C1 segment of cervical spinal cord (tissue), 14 donors: ENCODE results near the gene HOXB3.

Experiments used
- DNase-seq, 14 donors: peaks; one replicate each; lab custom pipeline; 2025; lab: John Stamatoyannopoulos, UW

HOXB3 gene

DNA sequence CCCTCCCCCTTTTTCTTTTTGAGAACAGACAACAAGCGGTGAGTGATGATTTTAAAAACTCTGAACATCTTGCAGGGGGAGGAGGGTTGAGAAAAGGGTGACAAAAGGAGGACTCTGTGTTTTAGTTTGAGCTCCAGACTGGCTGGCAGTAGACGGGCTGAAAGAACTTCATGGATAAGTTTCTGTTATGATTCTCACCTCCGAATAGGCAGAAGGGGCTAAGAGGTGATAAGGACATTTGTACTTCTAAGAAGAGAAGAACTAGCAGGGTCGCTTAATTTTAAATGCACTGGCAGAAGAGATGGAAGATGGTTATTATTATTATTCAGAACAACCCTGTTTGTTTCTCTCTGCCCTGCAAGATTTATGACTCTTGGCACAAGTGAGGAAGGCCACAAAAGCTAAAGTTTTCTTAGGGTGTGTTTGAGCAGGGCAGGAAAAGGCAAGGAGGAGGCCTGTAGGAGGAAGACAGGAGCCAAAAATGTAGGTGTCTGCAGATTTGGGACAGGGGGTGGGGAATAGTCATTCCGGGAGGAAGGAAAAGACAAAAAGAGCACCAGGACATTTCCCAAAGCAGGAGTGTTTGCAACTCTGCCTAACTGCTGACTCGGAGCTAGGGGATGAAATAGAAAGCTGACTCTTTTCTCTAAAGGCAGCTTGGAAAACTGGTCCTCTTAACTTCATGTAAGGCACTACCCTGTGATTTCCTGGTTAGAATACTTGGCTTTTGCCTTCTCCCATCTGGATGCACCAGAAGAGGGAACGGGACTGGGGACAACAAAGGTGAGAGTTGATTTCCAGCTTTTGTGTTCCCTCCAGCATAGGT, 33.3 kb downstream of the HOXB3 start:
- DNase-seq = no peak

DNA sequence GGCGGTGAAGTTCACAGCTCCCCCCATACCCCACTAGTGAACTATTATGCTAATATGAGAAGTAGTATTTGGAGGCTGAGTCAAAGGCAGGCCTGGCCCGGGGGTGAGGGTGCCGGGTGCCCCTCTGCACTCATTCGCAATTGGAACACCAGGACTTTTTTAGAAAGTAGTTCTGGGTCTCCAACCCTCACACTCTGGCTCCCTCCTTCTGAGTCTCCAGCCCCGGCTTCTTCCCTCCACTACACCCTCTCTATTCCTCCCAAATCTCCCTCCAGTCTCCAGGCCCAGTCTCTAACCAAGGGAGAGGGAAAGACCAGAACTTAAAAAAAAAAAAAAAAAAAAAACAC, 33.8 kb downstream of the HOXB3 start:
- no peak for DNase-seq

DNA sequence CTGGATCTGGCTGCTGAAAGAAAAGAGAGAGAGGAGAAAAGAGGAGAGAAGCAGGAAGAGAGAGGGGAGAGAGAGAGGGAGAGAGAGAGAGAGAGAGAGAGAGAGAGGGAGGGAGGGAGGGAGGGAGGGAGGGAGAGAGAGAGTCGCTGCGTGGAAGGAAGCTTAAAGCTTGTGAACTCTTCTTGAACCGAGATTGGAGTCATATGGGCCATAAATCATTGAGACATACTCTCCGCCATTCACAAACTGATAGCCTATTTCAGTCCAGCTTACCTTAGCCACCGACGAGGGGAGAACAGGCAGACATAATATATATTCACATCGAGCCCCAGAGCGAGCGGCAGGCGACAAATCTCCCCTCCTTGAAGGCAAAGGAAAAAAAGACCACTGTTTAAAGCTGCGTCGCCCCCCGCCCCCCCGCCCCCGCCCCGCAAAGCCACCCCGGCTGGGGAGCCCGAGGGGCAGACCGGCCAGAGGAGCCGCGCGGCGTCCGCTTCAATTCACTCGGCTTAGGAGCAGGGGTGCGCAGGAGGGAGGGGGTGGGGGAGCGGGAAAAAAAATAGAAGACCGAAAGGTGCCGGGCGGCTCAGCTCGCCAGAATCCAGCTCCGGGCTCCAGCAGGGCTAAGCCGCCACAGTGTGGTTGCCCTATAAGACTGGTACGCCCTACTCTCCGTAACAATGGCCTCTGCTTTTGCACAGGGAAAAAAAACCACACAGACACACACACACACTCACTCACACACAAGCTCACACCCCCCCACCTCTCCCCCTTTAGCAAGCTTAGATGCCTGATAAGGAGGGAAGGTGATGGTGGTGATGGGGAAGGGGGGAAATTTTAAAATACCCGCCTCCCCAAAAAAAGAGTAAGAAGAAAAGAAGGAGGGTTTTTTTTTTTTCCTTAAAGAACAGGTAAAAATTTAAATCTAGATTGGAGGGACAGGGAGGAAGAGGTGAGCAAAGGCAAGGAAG, 34.5 kb downstream of the HOXB3 start:
- DNase-seq = no peak

DNA sequence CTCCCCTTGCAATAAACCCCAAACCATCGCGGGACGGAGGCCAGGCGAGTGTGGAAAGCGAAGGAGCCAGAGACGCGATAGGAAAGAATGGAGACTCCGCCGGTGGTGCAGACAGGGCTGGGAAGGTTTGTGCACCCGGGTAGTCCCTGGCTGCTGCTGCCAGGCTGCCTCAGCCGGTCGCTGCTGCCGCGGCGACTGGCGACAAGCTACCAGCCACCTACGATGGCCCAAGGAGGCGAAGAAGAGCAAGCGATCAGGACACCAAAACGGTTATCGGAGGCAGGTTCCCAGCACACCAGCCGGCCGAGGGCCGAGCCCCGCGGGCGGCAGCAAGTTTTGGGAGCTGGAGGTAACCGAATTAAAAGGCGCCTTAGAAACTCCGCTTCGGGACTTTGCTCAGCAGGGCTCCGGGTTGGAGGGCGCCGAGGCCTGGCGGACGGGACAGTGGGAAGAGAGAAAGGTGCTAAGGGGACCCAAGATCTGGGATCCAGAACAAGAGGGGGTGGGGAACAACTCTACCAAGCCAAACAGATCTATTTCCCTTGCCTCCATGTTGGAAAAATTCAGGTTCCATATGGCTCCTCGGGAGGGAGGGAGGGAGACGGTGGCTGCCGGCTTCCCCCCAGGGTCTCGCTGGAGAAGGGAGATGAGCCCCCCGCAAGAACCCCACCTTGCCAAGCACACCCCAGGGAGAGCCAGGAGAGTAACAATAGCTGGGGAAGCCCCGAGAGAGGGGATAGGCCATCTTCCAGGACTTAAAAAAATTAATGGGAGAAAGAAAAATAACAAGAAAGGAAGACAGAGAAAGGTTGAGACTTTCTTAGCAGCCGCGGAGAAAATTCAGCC, 35.4 kb downstream of the HOXB3 start:
- DNase-seq = no peak

DNA sequence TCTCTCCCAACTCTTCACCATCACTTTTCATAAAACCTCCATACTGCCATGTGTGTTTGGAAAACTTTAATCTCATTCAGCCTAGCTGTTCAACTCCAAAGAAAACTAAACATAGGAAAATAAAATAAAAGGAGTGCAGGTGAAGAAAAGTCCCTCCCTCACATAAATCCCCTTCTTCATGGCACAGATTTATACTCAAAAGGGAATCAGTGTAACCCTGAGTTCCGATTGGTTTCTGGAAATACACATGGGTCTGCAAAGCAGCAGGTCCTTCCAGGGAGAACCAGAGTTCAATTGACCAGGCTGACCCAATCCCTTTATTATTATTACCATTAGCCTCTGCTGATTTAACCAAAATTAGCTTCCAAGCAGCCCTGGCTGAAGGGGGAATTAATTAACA, 36.2 kb downstream of the HOXB3 start:
- no peak for DNase-seq

DNA sequence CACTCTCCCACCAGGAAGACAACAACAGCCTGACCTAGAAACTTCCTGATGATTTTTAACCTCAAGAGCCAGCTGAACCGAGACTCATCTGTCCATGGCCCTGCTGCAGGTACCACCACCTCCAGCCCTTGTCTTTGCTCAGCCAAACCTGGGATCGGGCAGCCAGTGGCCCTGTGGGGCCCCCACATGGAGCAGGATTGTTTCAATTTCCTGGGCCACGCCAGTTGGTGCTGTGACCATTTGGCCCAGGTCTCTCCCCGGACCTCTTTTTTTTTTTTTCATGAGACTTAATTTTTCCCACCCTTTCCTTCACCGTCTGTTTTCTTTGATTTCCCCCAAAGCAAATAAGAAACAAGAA, 36.9 kb downstream of the HOXB3 start:
- no peak for DNase-seq

DNA sequence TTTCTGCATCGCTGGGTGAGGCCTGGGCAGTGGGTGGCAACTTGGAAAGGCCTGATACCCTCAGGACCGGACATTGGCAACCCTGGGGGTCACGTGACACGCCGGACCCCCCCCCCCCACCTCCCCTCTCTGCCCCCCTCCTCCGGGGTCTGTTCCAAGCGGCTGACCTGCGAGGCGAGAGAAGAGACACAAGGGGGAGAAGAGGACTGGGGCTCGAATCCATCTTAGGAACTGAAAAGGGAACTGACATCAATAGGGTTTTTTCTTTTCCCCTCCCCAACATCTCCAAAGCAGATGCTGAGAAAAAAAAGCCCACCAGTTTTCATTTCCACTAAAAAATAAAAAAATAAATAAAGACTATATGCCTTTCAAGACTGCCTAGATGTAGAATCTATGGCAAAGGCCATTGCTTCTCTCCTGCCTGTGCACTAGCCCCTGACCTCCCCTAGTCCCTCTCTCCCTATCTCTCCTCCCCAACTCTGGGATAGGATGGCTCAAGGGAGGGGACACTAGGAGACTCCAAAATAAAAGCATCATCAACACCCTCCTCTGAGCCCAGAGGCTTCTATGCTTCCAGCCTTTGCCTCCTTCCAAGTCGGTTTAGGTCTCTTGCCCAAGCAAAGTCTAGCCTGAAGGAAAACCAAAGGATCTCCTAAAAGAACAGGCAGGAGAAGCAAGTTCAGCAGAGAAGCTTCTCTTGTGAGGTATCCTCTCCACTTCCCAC, 37.4 kb downstream of the HOXB3 start:
- DNase-seq = peak in 3 of 14 donors; percentile 29 to 54 (median 47)

DNA sequence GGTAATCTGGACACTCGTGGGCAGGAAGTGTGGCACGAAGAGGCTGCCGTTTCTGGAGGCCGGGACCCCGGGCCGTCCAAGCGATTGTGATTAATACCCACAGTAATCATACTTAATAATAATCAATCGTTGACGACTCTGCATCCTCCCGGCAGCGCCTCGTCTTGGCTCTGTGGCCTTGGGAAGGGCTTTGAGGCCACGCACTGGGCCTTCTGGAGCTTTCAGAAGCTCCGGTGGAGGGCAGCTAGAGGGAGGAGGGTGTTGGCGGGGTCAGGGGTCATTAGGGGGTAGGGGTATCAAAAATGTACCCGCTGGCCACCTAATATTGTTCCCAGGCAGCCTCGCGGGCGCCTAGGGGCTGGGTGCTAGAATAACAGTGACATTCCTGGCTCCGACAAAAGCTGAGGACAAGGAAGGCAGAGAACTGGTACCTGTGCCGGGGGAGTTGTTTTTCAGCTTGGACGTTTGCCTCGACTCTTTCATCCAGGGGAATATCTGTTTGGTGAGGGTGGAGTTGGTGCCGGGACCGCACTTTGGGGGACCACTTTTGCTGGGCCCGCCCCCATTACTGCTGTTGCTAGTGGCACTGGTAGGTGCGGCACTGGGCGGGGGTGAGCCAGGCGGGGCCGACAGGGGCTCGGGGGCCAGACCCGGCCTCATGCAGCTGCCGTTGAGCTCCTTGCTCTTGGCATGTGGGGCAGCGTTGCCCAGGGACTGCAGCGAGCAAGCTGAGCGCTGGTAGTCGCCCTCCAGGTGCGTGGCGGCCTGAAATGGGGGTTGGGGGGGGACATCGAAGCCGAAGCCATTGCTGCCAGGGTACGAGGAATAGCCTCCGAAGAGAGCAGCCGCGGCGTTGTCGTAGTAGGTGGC, 38.2 kb downstream of the HOXB3 start:
- DNase-seq = no peak

DNA sequence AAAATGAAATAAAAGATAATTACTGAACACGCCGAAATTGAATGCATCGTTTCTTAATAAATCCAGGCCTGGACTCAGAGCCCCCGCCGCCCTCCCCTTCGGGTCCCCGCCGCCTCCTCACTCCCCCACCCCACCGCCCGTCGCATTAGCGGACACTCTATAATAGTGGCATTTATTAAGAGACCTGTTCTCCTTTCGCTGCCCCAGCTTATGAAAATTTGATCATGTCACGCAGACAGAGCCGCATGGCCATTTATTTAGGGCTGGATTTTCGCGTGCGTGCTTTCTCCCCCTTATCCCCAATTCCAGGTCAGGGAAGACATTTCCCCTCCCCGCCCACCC, 38.9 kb downstream of the HOXB3 start:
- no peak for DNase-seq

DNA sequence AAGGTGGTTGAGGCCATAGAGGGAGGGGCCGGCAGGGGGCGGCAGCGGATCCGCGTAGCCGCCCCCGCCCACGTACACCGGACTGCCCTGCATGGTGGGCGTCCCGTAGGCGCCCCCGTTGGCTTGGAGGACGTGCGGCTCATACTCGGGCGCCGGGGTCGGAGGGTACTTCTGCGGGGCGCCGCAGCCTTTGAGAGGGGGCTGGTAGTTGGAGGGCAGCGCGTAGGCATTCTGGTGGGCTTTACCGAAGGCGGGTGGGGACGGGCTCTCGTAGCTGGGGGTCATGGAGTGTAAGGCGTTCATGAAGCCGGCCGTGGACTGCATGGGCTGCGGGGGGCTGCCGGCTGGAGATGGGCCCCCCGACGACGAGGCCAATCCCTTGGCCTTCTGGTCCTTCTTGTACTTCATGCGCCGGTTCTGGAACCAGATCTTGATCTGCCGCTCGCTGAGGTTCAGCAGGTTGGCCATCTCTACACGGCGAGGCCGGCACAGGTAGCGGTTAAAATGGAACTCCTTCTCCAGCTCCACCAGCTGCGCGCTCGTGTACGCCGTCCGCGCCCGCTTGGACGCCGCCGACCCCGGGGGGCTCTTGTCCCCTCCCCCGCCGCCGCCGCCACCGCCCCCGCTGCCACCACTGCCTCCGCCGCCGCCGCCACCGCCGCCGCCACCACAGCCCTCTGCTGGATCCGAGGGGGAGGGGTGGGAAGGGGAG, 39.4 kb downstream of the HOXB3 start:
- DNase-seq = no peak

DNA sequence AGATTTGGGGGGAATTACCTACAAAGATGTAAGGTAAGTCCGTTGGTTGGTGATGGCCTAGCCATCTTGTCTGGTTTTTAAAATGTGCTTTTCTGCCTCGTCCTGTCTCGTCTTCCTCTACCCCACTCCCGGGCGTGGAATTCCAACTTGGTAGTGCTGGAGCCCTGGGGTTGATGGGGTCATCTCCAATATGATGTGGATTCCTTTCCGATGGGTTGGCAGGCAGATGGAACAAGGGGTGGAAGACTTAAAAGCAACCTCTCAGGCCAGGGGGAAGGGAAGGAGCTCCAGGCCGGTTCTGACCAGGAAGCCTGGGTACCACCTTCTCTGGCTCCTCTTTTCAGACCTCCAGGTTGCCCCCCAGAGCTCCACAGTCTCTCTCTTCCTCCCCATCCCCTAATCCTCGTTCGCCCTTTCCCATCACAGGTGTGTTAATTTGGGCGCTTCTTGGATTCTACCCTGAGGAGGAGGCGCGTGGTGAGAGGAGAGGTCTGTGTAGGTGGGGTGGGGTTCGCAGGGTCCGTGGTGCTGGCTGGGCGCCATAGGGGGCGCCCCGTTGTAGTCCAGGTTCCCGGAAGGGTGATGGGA, 40.0 kb downstream of the HOXB3 start:
- no peak for DNase-seq

DNA sequence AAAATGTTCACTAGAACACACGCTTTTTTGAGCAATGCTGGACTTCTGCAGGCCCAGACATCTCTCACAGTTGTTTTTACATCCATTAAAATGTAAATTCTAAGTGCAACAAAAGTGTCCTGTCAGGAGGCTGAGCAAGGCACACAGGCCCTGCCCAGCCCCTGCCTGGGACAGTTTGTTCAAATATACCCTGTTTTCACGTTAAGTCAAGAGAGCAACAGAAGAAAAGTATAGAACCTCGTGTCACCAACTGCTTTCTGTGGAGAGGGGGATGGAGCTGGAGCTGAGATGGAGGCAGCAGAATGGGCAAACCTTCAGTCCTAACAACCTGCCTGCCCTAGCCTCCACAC, 40.8 kb downstream of the HOXB3 start:
- DNase-seq = no peak

DNA sequence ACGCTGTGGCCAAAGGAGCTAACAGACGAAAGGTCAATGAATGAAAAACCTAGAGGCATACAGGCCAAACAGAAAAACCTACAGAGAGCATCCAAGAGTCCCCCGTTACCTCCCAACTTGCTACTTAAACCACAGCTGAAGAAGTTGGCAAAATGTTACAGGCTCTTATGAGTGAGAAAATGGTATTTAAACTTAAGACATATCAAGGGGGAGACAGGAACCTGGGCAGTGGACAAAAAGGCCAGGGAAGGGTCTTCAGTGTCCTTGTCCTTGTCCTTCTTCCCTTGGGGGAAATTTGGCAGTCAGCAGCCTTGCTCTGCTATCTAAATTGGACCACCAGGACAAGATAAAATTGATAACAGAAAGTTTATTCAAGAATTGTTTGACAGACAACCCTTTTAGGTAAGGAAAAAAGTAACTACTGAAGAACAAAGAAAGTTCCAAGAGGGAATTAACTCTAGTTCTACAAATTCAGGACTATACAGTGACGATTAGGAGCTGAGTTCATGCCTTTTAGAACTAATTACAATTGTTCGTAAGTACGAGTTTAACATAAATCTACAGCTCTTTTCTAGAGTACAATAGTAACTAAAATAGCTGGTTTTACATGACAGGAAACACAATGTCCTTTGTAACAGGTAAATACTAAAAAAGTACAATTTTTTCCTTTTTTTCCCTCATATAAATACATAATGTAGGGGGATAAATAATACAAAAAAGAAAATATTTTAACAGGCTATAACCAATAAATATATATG, 41.3 kb downstream of the HOXB3 start:
- DNase-seq = no peak

DNA sequence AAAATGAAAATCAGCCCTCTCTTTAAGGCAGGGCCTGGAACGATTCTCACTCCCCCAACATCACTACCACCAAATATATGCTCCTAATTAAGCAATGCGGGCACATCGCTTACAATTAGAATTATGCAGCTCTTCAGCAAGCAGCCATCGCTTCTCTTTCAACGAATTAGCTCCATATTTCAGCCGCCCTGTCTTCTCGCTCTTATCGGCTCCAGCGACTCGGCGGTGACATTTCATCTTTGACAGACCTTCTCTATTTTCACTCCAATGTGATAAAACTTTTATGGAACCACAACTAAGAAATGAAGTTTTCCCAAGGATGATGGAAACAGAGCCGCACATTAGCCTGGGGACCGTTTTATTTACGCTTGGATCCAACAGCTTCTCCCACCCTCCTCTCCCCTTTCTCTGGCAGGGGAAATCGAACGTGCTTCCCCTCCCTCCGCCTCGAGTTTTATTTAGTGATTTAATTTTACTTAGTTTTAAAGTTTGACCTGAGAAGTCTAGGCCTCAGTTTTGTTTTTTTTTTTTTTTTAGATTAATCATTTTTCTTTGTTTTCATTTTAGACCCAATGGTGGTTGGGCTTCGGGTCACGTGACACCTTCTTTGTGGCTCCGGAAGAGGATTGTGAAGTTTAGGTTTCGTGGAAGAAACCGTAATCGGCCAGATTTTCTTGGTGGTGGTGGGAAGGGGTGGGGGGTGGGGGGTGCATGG, 42.1 kb downstream of the HOXB3 start:
- DNase-seq = no peak

DNA sequence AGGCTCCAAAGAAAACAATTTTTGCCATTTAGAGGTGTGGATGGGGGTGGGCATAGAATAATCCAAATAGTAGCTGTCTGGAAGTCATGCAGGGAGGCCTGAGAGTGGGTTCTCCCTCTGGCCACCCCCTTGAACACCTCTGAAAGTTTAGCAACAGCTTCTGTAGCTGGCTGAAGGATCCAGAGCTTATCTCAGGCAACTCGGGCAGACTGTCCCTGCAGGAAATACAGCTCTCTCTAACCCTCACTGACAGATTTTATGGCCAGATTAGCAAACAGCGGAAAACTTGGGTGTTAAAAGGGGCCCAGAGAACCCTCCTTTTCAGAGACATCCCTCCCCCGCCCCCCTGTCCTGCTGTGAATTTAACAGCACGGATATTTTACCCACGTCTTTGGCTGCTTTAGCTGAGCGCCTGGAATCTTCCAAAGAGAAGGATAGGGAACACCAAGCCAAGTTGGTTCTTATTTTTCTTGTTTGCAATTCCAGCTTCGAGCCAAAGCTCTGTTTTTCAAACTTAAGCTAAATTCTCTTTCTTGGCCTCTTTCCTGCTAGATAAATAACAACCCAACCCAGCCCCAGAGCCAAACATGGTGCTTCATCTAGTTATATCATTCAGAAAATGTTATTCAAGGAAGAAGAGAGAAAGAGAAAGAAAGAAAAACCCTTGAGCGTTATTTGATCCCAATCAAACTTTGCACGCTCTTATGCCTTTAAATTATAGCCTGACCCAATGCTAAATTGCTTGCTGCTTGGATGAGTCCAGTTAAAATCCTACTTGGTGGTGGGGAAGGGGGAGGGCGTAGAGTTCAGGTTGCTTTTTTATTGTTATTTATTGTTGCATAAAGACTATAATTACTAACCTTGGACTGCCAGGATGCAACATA, 42.9 kb downstream of the HOXB3 start:
- DNase-seq = no peak

DNA sequence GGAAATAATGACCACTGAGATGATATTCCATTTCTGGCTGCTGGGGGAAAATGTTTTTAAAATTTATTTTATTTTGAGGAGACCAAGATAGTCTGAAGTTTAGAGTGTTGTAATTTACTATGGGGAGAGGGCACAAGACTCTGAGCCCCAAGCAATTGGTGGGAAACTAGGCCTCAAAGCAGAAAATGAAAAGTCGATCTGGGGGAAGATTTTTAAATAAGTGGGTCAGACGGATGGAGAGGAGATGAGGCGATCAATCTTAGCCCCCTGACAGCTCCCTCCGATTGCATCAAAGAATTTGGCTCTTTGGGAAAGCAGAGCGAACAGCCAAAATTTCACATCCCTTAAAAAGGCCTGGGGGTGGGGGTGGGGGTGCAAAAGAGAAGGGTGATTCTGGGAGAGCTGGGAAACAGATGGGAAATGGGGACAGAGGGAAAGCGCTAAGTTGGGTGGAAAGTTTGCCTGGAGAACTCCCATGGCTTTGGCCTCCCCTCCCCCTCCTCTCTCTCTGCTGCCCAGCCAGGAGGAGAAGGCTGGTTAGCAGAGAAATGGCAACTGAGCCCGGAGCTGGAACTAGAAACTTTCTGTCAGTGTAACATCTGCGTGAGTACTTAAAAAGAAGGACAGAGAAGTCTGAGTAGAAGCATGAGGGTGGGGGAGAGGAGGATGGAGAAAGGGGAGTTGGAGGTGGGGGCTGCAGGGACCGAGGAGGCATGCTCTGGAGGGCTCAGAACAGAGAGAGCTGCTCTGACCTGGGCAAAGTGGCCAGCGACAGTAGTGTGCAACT, 43.7 kb downstream of the HOXB3 start:
- peak in 1 of 14 donors; percentile 24 for DNase-seq
